ENCODE data around the gene EEF1A1.
"Not testable (repeated sequence)": the region's sequence is repeated elsewhere in the genome, so short reads cannot be mapped to it uniquely, and the experiment has no call there.

Gene EEF1A1

DNA sequence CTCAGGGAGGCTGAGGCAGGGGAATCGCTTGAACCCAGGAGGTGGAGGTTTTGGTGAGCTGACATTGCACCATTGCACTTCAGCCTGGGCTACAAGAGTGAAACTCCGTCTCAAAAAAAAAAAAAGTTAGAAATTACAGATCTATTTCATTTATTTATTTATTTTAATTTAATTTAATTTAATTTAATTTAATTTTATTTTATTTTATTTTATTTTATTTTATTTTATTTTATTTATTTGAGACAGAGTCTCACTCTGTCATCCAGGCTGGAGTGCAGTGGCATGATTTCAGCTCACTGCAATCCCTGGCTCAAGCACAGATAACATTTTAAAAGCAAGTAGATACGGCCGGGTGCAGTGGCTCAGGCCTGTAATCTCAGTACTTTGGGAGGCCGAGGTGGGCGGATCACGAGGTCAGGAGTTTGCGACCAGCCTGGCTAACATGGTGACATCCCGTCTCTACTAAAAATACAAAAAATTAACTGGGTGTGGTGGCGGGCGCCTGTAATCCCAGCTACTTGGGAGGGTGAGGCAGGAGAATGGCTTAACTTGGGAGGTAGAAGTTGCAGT, 34.6 kb upstream of the EEF1A1 start:
- H3K4me3 ChIP-seq (ENCODE audit: low read length); H2AFZ ChIP-seq (ENCODE audit: low read depth, low read length); H3K9me3 ChIP-seq (ENCODE audit: low read length); H3K27me3 ChIP-seq (ENCODE audit: insufficient read depth, low read length); H3K36me3 ChIP-seq (ENCODE audit: insufficient read depth, low read length): not testable (repeated sequence)
- peaks cover 24% of the 10 kb centered on the region for H3K4me1 ChIP-seq (ENCODE audit: insufficient read depth, low read length)

DNA sequence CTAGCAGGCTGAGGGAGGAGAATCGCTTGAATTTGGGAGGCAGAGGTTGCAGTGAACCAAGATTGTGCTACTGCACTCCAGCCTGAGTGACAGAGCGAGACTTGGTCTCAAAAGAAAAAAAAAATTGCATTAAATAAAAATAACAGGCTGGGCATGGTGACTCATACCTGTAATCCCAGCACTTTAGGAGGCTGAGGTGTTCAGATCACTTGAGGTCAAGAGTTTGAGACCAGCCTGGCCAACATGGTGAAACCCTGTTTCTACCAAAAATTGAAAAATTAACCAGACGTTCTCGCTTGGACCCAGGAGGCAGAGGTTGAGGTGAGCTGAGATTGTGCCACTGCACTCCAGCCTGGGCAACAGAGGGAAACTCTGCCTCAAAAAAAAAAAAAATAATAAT, 30.3 kb upstream of the EEF1A1 start:
- not testable (repeated sequence) for H3K4me3 ChIP-seq (ENCODE audit: low read length); H3K9me3 ChIP-seq (ENCODE audit: low read length); H3K27me3 ChIP-seq (ENCODE audit: insufficient read depth, low read length); H3K36me3 ChIP-seq (ENCODE audit: insufficient read depth, low read length); H2AFZ ChIP-seq (ENCODE audit: low read depth, low read length); H3K4me1 ChIP-seq (ENCODE audit: insufficient read depth, low read length)

DNA sequence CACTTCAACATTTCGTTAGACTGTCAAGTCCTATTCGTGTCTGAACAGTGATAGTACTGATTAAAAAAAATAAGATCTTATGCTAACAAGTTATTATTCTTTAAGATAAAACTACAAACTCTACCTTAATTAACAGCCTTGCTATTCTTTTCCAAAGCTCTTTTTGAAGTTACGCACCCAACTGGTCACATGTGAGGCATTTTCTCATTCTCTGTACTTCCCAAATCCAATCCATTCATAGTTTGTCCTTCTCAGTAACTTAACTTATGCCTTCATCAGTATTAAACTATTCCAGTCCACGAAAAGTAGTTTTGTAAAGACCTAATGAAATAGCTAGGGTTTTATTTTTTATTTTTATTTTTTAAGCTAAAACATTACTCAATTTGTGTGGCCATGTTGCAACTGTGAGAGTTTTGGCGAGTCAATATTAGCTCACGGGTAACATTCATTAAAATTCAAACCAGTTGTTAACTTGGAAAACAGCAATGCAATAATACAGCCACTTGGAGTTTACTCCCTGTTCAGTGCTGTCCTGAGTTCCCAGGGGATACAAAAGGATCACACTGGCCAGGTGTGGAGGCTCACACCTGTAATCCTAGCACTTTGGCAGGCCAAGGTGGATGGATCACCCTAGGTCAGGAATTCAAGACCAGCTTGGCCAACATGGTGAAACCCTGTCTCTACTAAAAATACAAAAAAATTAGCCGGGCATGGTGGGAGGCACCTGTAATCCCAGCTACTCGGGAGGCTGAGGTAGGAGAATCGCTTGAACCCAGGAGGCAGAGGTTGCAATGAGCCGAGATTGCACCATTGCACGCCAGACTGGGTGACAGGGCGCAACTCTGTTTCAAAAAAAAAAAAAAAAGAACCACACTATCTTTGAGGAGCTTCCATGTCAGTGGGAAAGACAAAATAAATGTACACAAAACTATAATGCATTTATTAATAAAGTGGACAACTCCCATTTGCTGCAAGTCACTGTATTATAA, 27.9 kb upstream of the EEF1A1 start:
- no peak overlapping the region for H3K4me3 ChIP-seq (ENCODE audit: low read length)
- no peaks in the 10 kb centered on the region for H3K27me3 ChIP-seq (ENCODE audit: insufficient read depth, low read length)

DNA sequence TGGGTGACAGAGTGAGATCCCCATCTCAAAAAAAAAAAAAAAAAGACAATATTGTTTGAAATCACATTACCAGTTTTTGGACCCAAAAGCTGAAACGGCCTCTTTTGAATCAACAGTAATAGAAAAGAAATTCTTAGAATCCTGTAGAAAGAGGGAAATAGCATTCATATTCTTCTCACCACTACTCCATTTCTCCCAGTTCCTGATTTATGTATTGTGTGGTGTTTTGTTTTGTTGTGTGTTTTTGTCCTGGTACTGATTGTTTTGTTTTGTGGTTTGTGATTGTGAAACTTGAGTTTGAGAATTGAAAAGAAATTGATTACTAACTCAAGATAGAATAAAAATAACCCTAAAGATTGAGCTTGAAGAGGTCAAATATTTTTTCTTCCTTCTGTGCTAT, 26.2 kb upstream of the EEF1A1 start:
- H3K36me3 ChIP-seq (ENCODE audit: insufficient read depth, low read length) = no peaks in the 10 kb centered on the region
- H3K4me3 ChIP-seq (ENCODE audit: low read length) = no peak overlapping the region
- no peak overlapping the region for H2AFZ ChIP-seq (ENCODE audit: low read depth, low read length)
- no peaks in the 10 kb centered on the region for H3K4me1 ChIP-seq (ENCODE audit: insufficient read depth, low read length)
- no peaks in the 10 kb centered on the region for H3K9me3 ChIP-seq (ENCODE audit: low read length)
- no peaks in the 10 kb centered on the region for H3K27me3 ChIP-seq (ENCODE audit: insufficient read depth, low read length)

More for the DNA sequence above, 27.9 kb upstream of the EEF1A1 start:
- H3K9me3 ChIP-seq (ENCODE audit: low read length) = no peaks in the 10 kb centered on the region
- H3K4me1 ChIP-seq (ENCODE audit: insufficient read depth, low read length) = no peaks in the 10 kb centered on the region
- no peaks in the 10 kb centered on the region for H3K36me3 ChIP-seq (ENCODE audit: insufficient read depth, low read length)
- no peak overlapping the region for H2AFZ ChIP-seq (ENCODE audit: low read depth, low read length)

DNA sequence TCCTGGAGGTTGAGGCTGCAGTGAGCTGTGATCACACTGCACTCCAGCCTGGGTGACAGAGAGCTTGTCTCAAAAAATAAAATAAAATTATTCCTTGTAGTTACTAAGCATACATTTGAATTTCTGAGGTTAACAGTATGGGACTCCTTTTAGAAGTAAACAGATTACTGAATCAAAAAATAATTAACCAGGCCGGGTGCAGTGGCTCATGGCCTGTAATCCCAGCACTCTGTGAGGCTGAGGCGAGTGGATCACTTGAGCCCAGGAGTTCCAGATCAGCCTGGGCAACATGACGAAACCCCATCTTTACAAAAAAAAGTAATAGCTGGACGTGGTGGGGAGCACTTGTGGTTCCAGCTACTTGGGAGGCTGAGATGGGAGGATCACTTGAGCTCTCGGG, 22.1 kb upstream of the EEF1A1 start:
- H3K27me3 ChIP-seq (ENCODE audit: insufficient read depth, low read length) = no peaks in the 10 kb centered on the region

DNA sequence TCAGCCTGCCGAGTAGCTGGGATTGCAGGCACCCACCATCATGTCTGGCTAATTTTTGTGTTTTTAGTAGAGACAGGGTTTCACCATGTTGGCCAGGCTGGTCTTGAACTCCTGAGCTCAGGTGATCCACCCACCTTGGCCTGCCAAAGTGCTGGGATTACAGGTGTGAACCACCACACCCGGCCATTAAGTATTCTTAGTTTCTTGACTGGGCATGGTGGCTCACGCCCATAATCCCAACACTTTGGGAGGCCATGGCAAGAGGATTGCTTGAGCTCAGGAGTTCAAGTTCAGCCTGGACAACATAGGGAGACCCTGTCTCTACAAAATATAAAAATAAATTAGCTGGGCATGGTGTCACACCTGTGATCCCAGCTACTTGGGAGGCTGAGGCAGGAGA, 21.6 kb upstream of the EEF1A1 start:
- not testable (repeated sequence) for H3K4me1 ChIP-seq (ENCODE audit: insufficient read depth, low read length); H3K9me3 ChIP-seq (ENCODE audit: low read length); H2AFZ ChIP-seq (ENCODE audit: low read depth, low read length); H3K36me3 ChIP-seq (ENCODE audit: insufficient read depth, low read length); H3K4me3 ChIP-seq (ENCODE audit: low read length); H3K27me3 ChIP-seq (ENCODE audit: insufficient read depth, low read length)

More for the DNA sequence above, 22.1 kb upstream of the EEF1A1 start:
- no peaks in the 10 kb centered on the region for H3K4me1 ChIP-seq (ENCODE audit: insufficient read depth, low read length)
- H3K36me3 ChIP-seq (ENCODE audit: insufficient read depth, low read length) = no peaks in the 10 kb centered on the region
- no peak overlapping the region for H2AFZ ChIP-seq (ENCODE audit: low read depth, low read length)
- no peaks in the 10 kb centered on the region for H3K9me3 ChIP-seq (ENCODE audit: low read length)
- no peak overlapping the region for H3K4me3 ChIP-seq (ENCODE audit: low read length)

DNA sequence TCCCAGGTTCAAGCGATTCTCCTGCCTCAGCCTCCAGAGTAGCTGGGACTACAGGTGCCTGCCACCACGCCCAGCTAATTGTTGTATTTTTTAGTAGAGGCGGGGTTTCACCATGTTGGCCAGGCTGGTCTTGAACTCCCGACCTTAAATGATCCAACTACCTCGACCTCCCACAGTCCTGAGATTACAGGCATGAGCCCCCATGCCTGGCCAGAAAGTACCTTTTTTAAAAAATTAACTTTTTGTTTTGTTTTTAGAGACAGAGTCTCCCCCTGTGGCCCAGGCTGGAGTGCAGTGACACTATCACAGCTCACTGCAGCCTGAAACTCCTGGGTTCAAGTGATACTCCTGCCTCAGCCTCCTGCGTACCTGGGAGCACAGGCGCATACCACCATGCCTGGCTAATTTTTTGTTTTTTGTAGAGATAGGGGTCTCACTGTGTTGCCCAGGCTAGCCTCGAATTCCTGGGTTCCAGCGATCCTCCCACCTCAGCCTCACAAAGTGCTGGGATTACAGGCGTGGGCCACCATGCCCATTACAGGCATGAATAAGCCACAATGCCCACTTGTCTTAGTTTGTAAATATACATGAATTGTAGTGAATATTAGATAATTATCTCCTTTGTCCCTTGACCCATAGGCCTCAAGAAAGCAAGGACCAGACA, 17.4 kb upstream of the EEF1A1 start:
- Histone ChIP-seq H3K36me3 (ENCODE audit: insufficient read depth, low read length) (no peaks in the 10 kb centered on the region), H3K27me3 (ENCODE audit: insufficient read depth, low read length) (no peaks in the 10 kb centered on the region), H3K4me3 (ENCODE audit: low read length) (no peak overlapping the region), H2AFZ (ENCODE audit: low read depth, low read length) (no peak overlapping the region), H3K9me3 (ENCODE audit: low read length) (no peaks in the 10 kb centered on the region), H3K4me1 (ENCODE audit: insufficient read depth, low read length) (no peaks in the 10 kb centered on the region)

DNA sequence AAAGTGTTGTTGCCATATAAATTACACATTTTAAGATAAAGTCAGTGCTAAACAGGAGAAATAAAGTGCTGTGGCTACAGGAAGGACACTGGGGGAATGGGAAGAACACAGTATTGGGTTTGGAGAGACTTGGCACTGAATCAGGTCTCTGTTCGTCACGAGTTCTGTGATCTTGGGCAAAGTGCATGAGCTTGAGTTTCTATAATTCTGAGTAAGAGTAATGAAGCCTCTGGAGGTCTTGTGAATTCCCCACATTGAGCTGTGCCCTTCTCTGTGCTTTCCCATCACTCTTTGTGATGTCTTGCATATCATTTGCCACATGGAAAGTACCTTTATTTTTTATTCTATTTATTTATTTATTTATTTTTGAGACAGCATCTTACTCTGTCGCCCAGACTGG, 16.8 kb upstream of the EEF1A1 start:
- H3K4me1 ChIP-seq (ENCODE audit: insufficient read depth, low read length) = no peaks in the 10 kb centered on the region
- no peaks in the 10 kb centered on the region for H3K27me3 ChIP-seq (ENCODE audit: insufficient read depth, low read length)
- H3K4me3 ChIP-seq (ENCODE audit: low read length) = no peak overlapping the region
- no peaks in the 10 kb centered on the region for H3K9me3 ChIP-seq (ENCODE audit: low read length)
- H2AFZ ChIP-seq (ENCODE audit: low read depth, low read length) = no peak overlapping the region
- H3K36me3 ChIP-seq (ENCODE audit: insufficient read depth, low read length) = no peaks in the 10 kb centered on the region

DNA sequence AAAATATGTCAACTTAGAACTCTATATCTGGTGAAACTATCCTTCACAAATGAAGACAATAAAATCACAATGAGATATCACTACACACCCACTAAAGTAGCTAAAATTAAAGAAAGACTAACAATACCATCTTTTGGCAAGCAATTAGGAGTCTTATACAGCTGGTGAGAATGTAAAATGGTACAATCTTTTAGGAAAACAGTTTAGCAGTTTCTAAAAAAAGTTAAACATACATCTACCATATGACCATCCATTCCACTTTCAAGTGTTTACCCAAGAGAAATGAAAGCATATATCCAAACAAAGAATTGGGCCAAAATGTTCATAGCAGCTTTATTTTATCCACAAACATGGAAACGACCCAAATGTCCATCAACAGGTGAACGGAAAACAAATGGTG, 13.8 kb upstream of the EEF1A1 start:
- no peak overlapping the region for H3K4me3 ChIP-seq (ENCODE audit: low read length)
- H2AFZ ChIP-seq (ENCODE audit: low read depth, low read length) = no peak overlapping the region
- H3K4me1 ChIP-seq (ENCODE audit: insufficient read depth, low read length) = no peaks in the 10 kb centered on the region
- no peaks in the 10 kb centered on the region for H3K36me3 ChIP-seq (ENCODE audit: insufficient read depth, low read length)
- no peaks in the 10 kb centered on the region for H3K27me3 ChIP-seq (ENCODE audit: insufficient read depth, low read length)
- H3K9me3 ChIP-seq (ENCODE audit: low read length) = no peaks in the 10 kb centered on the region

DNA sequence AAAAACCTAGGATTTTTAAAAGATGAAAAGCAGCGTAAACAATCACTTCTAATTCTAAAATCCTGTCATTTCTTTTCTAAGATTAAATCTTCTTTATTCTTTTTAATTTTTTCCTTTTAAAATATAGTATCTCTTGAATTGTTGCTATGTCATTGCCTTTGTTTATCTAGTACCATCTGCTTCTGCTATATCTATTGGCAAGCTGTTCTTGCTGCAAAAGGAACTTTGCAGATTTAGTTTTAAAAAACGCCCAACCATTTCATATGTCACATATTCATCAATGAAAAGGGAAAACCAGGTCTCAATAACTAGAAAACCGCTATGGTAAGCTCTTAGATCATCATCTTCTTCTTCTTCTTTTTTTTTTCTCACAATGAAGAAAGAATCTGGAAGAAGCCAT, 11.5 kb upstream of the EEF1A1 start:
- no peak overlapping the region for H3K4me3 ChIP-seq (ENCODE audit: low read length)
- H3K27me3 ChIP-seq (ENCODE audit: insufficient read depth, low read length) = no peaks in the 10 kb centered on the region
- H2AFZ ChIP-seq (ENCODE audit: low read depth, low read length) = no peak overlapping the region
- no peaks in the 10 kb centered on the region for H3K4me1 ChIP-seq (ENCODE audit: insufficient read depth, low read length)
- H3K36me3 ChIP-seq (ENCODE audit: insufficient read depth, low read length) = no peaks in the 10 kb centered on the region
- H3K9me3 ChIP-seq (ENCODE audit: low read length) = no peaks in the 10 kb centered on the region

DNA sequence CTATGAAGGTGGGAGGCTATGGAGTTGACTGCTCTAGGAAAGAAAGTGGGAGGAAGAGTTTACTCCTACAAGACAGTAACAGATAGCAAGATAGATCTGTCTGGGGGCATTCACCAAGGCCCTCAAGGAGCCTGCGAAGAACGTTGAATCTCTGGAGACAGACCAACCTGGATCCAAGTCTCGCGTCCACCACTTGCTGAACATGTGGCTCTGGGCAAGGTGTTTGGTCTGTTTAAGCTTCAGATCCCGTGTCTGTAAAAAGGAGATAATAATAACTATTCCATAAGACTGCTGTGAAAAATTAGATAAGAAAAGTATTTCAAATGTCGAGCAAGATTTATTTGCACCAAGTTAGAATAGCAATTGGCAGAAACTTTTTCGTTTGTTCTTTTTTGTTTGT, 8.1 kb upstream of the EEF1A1 start:
- Histone ChIP-seq H3K36me3 (ENCODE audit: insufficient read depth, low read length) (no peaks in the 10 kb centered on the region), H3K9me3 (ENCODE audit: low read length) (no peaks in the 10 kb centered on the region), H2AFZ (ENCODE audit: low read depth, low read length) (no peak overlapping the region), H3K27me3 (ENCODE audit: insufficient read depth, low read length) (no peaks in the 10 kb centered on the region), H3K4me3 (ENCODE audit: low read length) (no peak overlapping the region), H3K4me1 (ENCODE audit: insufficient read depth, low read length) (no peaks in the 10 kb centered on the region)

DNA sequence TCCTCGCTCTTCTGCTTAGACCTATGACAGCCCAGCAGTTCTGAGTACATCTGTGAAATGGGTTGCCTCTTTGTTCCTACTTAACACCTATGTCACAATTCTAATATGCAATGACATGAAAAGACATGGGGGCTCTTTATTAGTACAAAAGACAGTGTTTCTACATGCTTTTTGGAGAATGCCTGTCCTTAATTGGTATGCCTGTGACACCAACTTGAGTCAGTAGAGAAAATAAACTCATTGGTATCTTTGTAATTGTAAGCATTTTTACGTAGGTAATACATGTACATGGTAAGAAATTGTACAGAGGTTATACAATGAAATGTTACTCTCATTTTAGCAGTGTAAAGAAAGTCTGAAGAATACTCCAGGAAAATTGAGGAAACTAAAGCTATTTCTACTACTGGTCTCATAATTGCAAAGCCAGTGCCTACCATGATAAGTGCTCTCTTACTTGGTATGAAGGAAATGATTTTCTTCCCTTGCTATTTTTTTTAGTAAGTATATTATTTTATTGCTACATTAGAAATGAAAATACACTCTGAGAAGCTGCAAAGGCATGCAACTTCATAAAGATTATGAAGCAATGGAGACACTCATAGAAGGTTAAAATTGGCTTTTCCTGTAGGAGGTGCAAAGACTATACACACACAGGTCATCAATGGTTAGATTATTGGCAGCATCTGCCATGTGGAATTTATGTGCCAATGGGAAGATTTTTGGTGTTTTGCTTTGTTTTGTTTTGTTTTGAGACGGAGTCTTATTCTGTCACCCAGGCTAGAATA, 4.9 kb upstream of the EEF1A1 start:
- Histone ChIP-seq H3K9me3 (ENCODE audit: low read length) (no peaks in the 10 kb centered on the region), H3K4me1 (ENCODE audit: insufficient read depth, low read length) (peaks cover 4% of the 10 kb centered on the region), H2AFZ (ENCODE audit: low read depth, low read length) (no peak overlapping the region), H3K4me3 (ENCODE audit: low read length) (no peak overlapping the region), H3K36me3 (ENCODE audit: insufficient read depth, low read length) (no peaks in the 10 kb centered on the region), H3K27me3 (ENCODE audit: insufficient read depth, low read length) (no peaks in the 10 kb centered on the region)
